IPS-18a (cell line): Measurements from ENCODE around the gene RNF123.

ENCODE experiments used
- H3K27ac ChIP-seq: one replicate; pipeline ENCODE4 v1.5.1; 2013; ENCODE audit warnings: low read length
- H3K27me3 ChIP-seq: one replicate; pipeline ENCODE4 v1.6.1; 2013; ENCODE audit warnings: mild to moderate bottlenecking, low read length; ENCODE audit not compliant: control insufficient read depth, insufficient read depth
- H3K36me3 ChIP-seq: one replicate; pipeline ENCODE4 v1.6.1; 2013; ENCODE audit warnings: low read depth, low read length; ENCODE audit not compliant: control insufficient read depth
- H3K4me1 ChIP-seq: one replicate; pipeline ENCODE4 v1.6.1; 2013; ENCODE audit warnings: low read depth, low read length; ENCODE audit not compliant: control insufficient read depth
- H3K4me3 ChIP-seq: one replicate; pipeline ENCODE4 v1.5.1; 2013; ENCODE audit warnings: low read length
- H3K9ac ChIP-seq: one replicate; pipeline ENCODE4 v1.6.1; 2013; ENCODE audit warnings: mild to moderate bottlenecking, low read length, moderate library complexity
- H3K9me3 ChIP-seq: one replicate; pipeline ENCODE4 v1.6.1; 2013; ENCODE audit warnings: low read depth, low read length; ENCODE audit not compliant: control insufficient read depth

The RNF123 gene

GRCh38 chr3:49652218-49652902 lies 37.0 kb upstream of the RNF123 start:
- H3K4me1 ChIP-seq = no peaks in the 10 kb centered on the region
- H3K27ac ChIP-seq = no peak overlapping the region
- H3K9ac ChIP-seq = no peak overlapping the region
- no peaks in the 10 kb centered on the region for H3K36me3 ChIP-seq
- no peak overlapping the region for H3K4me3 ChIP-seq
- no peaks in the 10 kb centered on the region for H3K27me3 ChIP-seq
- no peaks in the 10 kb centered on the region for H3K9me3 ChIP-seq

- no peak overlapping the region for H3K4me3 ChIP-seq
- no peaks in the 10 kb centered on the region for H3K36me3 ChIP-seq
- no peak overlapping the region for H3K27ac ChIP-seq
- no peaks in the 10 kb centered on the region for H3K9me3 ChIP-seq
- no peak overlapping the region for H3K9ac ChIP-seq
- no peaks in the 10 kb centered on the region for H3K4me1 ChIP-seq
- no peaks in the 10 kb centered on the region for H3K27me3 ChIP-seq
Observed at GRCh38 chr3:49652903-49653415, 36.4 kb upstream of the RNF123 start.

DNA sequence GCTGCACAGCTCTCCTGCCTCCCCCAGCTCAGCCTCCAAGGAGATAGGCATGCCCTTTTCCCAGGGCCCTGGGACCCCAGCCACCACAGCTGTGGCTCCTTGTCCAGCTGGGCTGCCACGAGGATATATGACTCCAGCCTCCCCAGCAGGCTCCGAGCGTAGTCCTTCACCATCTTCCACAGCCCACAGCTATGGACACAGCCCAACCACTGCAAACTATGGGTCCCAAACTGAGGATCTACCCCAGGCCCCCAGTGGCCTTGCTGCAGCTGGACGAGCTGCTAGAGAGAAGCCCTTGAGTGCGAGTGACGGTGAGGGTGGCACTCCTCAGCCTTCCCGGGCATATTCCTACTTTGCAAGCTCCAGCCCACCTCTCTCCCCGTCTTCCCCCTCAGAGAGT lies 35.7 kb upstream of the RNF123 start:
- Histone ChIP-seq H3K9me3 (no peaks in the 10 kb centered on the region), H3K4me3 (no peak overlapping the region), H3K36me3 (no peaks in the 10 kb centered on the region), H3K27ac (no peak overlapping the region), H3K9ac (no peak overlapping the region), H3K27me3 (no peaks in the 10 kb centered on the region), H3K4me1 (no peaks in the 10 kb centered on the region)

DNA sequence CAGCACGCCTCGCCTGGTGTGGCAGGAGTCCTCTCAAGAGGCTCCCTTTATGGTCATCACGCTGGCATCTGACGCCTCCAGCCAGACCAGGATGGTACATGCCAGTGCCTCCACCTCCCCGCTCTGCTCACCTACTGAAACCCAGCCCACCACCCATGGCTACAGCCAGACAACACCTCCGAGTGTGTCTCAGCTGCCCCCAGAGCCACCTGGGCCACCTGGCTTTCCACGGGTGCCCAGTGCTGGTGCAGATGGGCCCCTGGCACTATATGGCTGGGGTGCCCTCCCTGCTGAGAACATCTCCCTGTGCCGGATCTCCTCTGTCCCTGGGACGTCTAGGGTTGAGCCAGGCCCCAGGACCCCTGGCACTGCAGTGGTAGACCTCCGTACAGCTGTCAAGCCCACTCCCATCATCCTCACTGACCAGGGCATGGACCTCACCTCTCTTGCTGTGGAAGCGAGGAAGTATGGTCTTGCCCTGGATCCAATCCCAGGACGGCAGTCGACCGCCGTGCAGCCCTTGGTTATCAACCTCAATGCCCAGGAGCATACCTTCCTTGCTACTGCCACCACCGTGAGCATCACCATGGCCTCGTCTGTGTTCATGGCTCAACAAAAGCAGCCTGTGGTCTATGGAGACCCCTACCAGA lies 35.1 kb upstream of the RNF123 start:
- Histone ChIP-seq H3K4me1 (no peaks in the 10 kb centered on the region), H3K9me3 (no peaks in the 10 kb centered on the region), H3K4me3 (no peak overlapping the region), H3K27me3 (no peaks in the 10 kb centered on the region), H3K27ac (no peak overlapping the region), H3K36me3 (no peaks in the 10 kb centered on the region), H3K9ac (no peak overlapping the region)

GRCh38 chr3:49654955-49655556 lies 34.3 kb upstream of the RNF123 start:
- Histone ChIP-seq H3K27ac (no peak overlapping the region), H3K4me3 (no peak overlapping the region), H3K36me3 (no peaks in the 10 kb centered on the region), H3K9me3 (no peaks in the 10 kb centered on the region), H3K9ac (no peak overlapping the region), H3K27me3 (no peaks in the 10 kb centered on the region), H3K4me1 (no peaks in the 10 kb centered on the region)

DNA sequence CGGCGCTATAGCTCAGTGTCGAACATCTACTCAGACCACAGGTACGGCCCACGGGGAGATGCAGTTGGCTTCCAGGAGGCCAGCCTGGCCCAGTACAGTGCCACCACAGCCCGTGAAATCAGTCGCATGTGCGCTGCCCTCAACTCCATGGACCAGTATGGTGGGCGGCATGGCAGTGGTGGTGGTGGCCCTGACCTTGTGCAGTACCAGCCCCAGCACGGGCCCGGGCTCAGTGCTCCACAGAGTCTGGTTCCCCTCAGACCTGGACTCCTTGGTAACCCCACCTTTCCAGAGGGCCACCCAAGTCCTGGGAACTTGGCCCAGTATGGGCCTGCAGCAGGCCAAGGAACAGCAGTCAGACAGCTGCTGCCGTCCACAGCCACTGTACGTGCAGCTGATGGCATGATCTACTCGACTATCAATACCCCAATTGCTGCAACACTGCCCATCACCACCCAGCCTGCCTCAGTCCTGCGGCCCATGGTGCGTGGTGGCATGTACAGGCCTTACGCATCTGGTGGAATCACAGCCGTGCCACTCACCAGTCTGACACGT lies 33.5 kb upstream of the RNF123 start:
- Histone ChIP-seq H3K4me1 (no peaks in the 10 kb centered on the region), H3K9me3 (no peaks in the 10 kb centered on the region), H3K27ac (no peak overlapping the region), H3K4me3 (no peak overlapping the region), H3K27me3 (no peaks in the 10 kb centered on the region), H3K36me3 (no peaks in the 10 kb centered on the region), H3K9ac (no peak overlapping the region)

DNA sequence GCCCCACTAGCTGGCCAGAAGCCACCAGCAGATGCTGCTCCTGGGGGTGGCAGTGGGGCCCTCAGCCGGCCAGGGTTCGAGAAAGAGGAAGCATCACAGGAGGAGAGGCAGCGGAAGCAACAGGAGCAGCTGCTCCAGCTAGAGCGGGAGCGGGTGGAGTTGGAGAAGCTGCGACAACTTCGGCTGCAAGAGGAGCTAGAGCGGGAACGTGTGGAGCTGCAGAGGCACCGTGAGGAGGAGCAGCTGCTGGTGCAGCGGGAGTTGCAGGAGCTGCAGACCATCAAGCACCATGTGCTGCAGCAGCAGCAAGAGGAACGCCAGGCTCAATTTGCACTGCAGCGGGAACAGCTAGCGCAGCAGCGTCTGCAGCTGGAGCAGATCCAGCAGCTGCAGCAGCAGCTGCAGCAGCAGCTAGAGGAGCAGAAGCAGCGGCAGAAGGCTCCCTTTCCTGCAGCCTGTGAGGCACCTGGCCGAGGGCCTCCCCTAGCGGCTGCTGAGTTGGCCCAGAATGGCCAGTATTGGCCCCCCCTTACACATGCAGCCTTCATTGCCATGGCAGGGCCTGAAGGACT lies 32.7 kb upstream of the RNF123 start:
- Histone ChIP-seq H3K36me3 (no peaks in the 10 kb centered on the region), H3K27me3 (no peaks in the 10 kb centered on the region), H3K4me3 (no peak overlapping the region), H3K9me3 (no peaks in the 10 kb centered on the region), H3K9ac (no peak overlapping the region), H3K4me1 (no peaks in the 10 kb centered on the region), H3K27ac (no peak overlapping the region)

GRCh38 chr3:49657208-49657915 lies 32.0 kb upstream of the RNF123 start:
- Histone ChIP-seq H3K9ac (no peak overlapping the region), H3K4me1 (no peaks in the 10 kb centered on the region), H3K36me3 (no peaks in the 10 kb centered on the region), H3K27ac (no peak overlapping the region), H3K4me3 (no peak overlapping the region), H3K27me3 (no peaks in the 10 kb centered on the region), H3K9me3 (no peaks in the 10 kb centered on the region)

- H3K9ac ChIP-seq = no peak overlapping the region
- no peak overlapping the region for H3K27ac ChIP-seq
- no peaks in the 10 kb centered on the region for H3K36me3 ChIP-seq
- H3K4me3 ChIP-seq = no peak overlapping the region
- H3K4me1 ChIP-seq = no peaks in the 10 kb centered on the region
- H3K9me3 ChIP-seq = no peaks in the 10 kb centered on the region
- no peaks in the 10 kb centered on the region for H3K27me3 ChIP-seq
Observed at GRCh38 chr3:49658711-49659110, 30.6 kb upstream of the RNF123 start.

GRCh38 chr3:49659756-49660155 lies 29.6 kb upstream of the RNF123 start:
- no peaks in the 10 kb centered on the region for H3K36me3 ChIP-seq
- H3K27me3 ChIP-seq = no peaks in the 10 kb centered on the region
- no peak overlapping the region for H3K27ac ChIP-seq
- H3K4me3 ChIP-seq = no peak overlapping the region
- H3K9ac ChIP-seq = no peak overlapping the region
- no peaks in the 10 kb centered on the region for H3K9me3 ChIP-seq
- H3K4me1 ChIP-seq = no peaks in the 10 kb centered on the region

DNA sequence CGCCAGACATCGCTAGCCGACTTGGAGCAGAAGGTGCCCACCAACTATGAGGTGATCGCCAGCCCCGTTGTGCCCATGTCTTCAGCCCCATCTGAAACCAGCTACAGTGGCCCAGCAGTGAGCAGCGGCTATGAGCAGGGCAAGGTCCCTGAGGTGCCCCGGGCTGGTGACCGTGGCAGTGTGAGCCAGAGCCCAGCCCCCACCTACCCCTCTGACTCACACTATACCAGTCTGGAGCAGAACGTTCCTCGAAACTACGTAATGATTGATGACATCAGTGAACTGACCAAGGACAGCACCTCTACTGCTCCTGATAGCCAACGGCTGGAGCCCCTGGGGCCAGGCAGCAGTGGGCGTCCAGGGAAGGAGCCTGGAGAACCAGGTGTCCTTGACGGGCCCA lies 28.1 kb upstream of the RNF123 start:
- Histone ChIP-seq H3K36me3 (no peaks in the 10 kb centered on the region), H3K4me1 (no peaks in the 10 kb centered on the region), H3K9ac (no peak overlapping the region), H3K9me3 (no peaks in the 10 kb centered on the region), H3K27ac (no peak overlapping the region), H3K27me3 (no peaks in the 10 kb centered on the region), H3K4me3 (no peak overlapping the region)
